Measurements from ENCODE around the gene SEMA5A.

Gene SEMA5A

GRCh38 chr5:9549941-9550340 is 4.1 kb upstream of the SEMA5A start:
- DNase-seq (ENCODE audit: low read depth in 2 of 2) = no peak

GRCh38 chr5:9547122-9547947 is 1.5 kb upstream of the SEMA5A start:
- DNase-seq (ENCODE audit: low read depth in 2 of 2) = no peak

GRCh38 chr5:9545136-9545991 is 511 bp downstream of the SEMA5A start:
- no peak for DNase-seq (ENCODE audit: low read depth in 2 of 2)

GRCh38 chr5:9544502-9545135 is 1.3 kb downstream of the SEMA5A start:
- DNase-seq (ENCODE audit: low read depth in 2 of 2) = peak; percentile 30 to 41

GRCh38 chr5:9544056-9544455 is 1.8 kb downstream of the SEMA5A start:
- no peak for DNase-seq (ENCODE audit: low read depth in 2 of 2)

GRCh38 chr5:9543311-9543920 is 2.5 kb downstream of the SEMA5A start:
- DNase-seq (ENCODE audit: low read depth in 2 of 2) = no peak

- DNase-seq (ENCODE audit: low read depth in 2 of 2) = no peak
Observed at GRCh38 chr5:9540791-9541190, 5.1 kb downstream of the SEMA5A start.

- DNase-seq (ENCODE audit: low read depth in 2 of 2) = no peak
Observed at GRCh38 chr5:9538504-9538903, 7.4 kb downstream of the SEMA5A start.

GRCh38 chr5:9537223-9538141 is 8.4 kb downstream of the SEMA5A start:
- no peak for DNase-seq (ENCODE audit: low read depth in 2 of 2)

- no peak for DNase-seq (ENCODE audit: low read depth in 2 of 2)
Observed at GRCh38 chr5:9536717-9537116, 9.2 kb downstream of the SEMA5A start.

GRCh38 chr5:9534881-9535517 is 10.9 kb downstream of the SEMA5A start:
- DNase-seq (ENCODE audit: low read depth in 2 of 2) = no peak

- no peak for DNase-seq (ENCODE audit: low read depth in 2 of 2)
Observed at GRCh38 chr5:9533562-9534364, 12.1 kb downstream of the SEMA5A start.

GRCh38 chr5:9533096-9533495 is 12.8 kb downstream of the SEMA5A start:
- no peak for DNase-seq (ENCODE audit: low read depth in 2 of 2)

- DNase-seq (ENCODE audit: low read depth in 2 of 2) = no peak
Observed at GRCh38 chr5:9529513-9529912, 16.4 kb downstream of the SEMA5A start.

- DNase-seq (ENCODE audit: low read depth in 2 of 2) = no peak
Observed at GRCh38 chr5:9529041-9529480, 16.8 kb downstream of the SEMA5A start.

GRCh38 chr5:9524941-9525340 is 20.9 kb downstream of the SEMA5A start:
- DNase-seq (ENCODE audit: low read depth in 2 of 2) = no peak

GRCh38 chr5:9523090-9523823 is 22.6 kb downstream of the SEMA5A start:
- no peak for DNase-seq (ENCODE audit: low read depth in 2 of 2)

- no peak for DNase-seq (ENCODE audit: low read depth in 2 of 2)
Observed at GRCh38 chr5:9519537-9519936, 26.3 kb downstream of the SEMA5A start.

- no peak for DNase-seq (ENCODE audit: low read depth in 2 of 2)
Observed at GRCh38 chr5:9516591-9516990, 29.3 kb downstream of the SEMA5A start.
